HG03139 (cell line): ENCODE measurements around the gene VKORC1L1.
"Not testable (repeated sequence)": the region's sequence is repeated elsewhere in the genome, so short reads cannot be mapped to it uniquely, and the experiment has no call there.

Source experiments
- ATAC-seq: cut with Tn5 transposase; IDR thresholded peaks from one replicate; pipeline ENCODE4 v1.9.1; 2021; ENCODE audit not compliant: unreplicated experiment

VKORC1L1 gene

GRCh38 chr7:65880242-65880641 lies 7.4 kb downstream of the VKORC1L1 start:
- not testable (repeated sequence) for ATAC-seq

GRCh38 chr7:65884983-65885382 lies 12.1 kb downstream of the VKORC1L1 start:
- ATAC-seq: not testable (repeated sequence)

GRCh38 chr7:65885533-65885932 lies 12.7 kb downstream of the VKORC1L1 start:
- not testable (repeated sequence) for ATAC-seq

- ATAC-seq: not testable (repeated sequence)
These were observed 15.7 kb downstream of the VKORC1L1 start for GRCh38 chr7:65888434-65889156.

GRCh38 chr7:65889722-65890121 lies 16.8 kb downstream of the VKORC1L1 start:
- ATAC-seq: not testable (repeated sequence)

- ATAC-seq: no peak
These were observed 19.3 kb downstream of the VKORC1L1 start for GRCh38 chr7:65892161-65892560.

- ATAC-seq: no peak
These were observed 20.0 kb downstream of the VKORC1L1 start for GRCh38 chr7:65892835-65893234.

GRCh38 chr7:65896279-65896870 lies 23.5 kb downstream of the VKORC1L1 start:
- no peak for ATAC-seq

GRCh38 chr7:65897289-65897688 lies 24.4 kb downstream of the VKORC1L1 start:
- ATAC-seq: not testable (repeated sequence)

GRCh38 chr7:65898677-65899447 lies 26.0 kb downstream of the VKORC1L1 start:
- not testable (repeated sequence) for ATAC-seq

GRCh38 chr7:65902306-65902705 lies 29.4 kb downstream of the VKORC1L1 start:
- ATAC-seq: no peak

- no peak for ATAC-seq
These were observed 34.8 kb downstream of the VKORC1L1 start for GRCh38 chr7:65907501-65908198.

GRCh38 chr7:65910237-65910636 lies 37.4 kb downstream of the VKORC1L1 start:
- no peak for ATAC-seq

- no peak for ATAC-seq
These were observed 39.4 kb downstream of the VKORC1L1 start for GRCh38 chr7:65912237-65912636.

GRCh38 chr7:65915921-65916657 lies 43.2 kb downstream of the VKORC1L1 start:
- no peak for ATAC-seq

- ATAC-seq: no peak
These were observed 50.4 kb downstream of the VKORC1L1 start for GRCh38 chr7:65923316-65923715.

GRCh38 chr7:65924193-65924592 lies 51.3 kb downstream of the VKORC1L1 start:
- no peak for ATAC-seq

GRCh38 chr7:65925040-65925439 lies 52.2 kb downstream of the VKORC1L1 start:
- ATAC-seq: no peak

GRCh38 chr7:65926588-65926987 lies 53.7 kb downstream of the VKORC1L1 start:
- no peak for ATAC-seq
